ENCODE measurements around the gene KCNJ1.
A peak's percentile ranks its signal among the peaks of the same experiment; 100 is the strongest.

KCNJ1 gene

GRCh38 chr11:128846985-128847384 is 20.1 kb downstream of the KCNJ1 start:
- no peak for DNase-seq

GRCh38 chr11:128845334-128845780 is 21.7 kb downstream of the KCNJ1 start:
- no peak for DNase-seq

DNA sequence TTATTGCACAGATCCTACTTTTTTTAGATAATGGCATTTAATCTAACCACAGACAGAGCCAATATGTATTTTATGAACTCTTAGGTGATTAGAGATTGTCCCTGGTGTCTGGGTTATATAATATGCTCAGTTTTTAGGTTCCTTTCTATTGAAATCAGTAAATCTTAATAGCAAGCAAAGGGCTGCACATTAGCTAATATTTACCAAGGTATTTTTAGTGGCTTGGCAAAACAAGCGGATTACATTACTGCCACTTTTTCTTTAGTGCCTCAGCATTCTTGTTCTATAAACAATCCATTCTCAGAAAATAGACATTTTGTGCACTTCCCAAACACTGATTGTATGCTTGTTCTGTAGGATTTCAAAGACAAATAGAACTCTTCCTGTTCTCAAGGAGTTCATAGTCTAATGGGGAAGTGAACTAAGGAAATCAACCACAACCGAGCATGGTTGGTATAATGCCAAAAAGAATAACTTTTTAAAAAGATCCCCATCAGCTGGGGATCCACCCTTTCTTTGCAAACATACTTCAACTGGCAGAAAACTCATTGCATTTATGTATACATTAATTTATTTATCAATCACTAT is 23.8 kb downstream of the KCNJ1 start:
- DNase-seq = no peak

GRCh38 chr11:128841461-128842072 is 25.5 kb downstream of the KCNJ1 start:
- DNase-seq = no peak

GRCh38 chr11:128840783-128841182 is 26.3 kb downstream of the KCNJ1 start:
- DNase-seq = no peak

- no peak for DNase-seq
Measured at GRCh38 chr11:128840137-128840536, 27.0 kb downstream of the KCNJ1 start.

GRCh38 chr11:128839081-128839480 is 28.0 kb downstream of the KCNJ1 start:
- no peak for DNase-seq

GRCh38 chr11:128837627-128838026 is 29.5 kb downstream of the KCNJ1 start:
- DNase-seq = peak; percentile 18 to 19

DNA sequence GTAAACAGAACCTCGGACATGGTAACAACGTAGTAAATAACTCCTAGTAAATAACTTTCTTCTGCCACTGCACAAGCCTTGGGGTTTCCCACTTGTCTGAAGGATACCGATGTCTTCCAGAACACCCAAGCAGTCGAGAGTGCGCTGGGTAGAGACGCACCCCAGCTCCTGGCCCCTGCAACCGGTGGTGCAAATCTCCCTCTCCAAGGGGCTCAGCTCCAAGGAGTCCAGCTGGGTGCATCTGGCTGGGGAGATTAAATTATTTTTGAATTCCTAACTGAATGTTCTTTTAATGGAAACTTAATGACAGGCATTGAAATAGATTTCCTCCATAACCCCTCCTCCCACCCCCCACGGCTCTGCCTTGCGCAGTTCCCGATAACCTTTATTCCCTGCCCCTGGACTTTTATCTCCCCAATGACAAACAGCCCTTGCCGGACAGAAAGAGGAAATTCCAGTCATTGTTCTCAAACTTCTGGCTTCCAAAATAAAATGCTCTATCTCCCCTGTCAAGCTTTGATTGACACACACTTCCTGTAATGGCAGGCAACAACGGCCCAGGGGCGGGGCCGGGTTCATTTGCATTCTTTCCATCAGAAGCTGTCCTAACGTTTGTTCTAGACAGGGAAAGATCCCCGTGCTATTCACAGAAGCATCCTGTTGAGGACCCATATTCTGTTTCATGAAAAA is 31.2 kb downstream of the KCNJ1 start:
- no peak for DNase-seq

DNA sequence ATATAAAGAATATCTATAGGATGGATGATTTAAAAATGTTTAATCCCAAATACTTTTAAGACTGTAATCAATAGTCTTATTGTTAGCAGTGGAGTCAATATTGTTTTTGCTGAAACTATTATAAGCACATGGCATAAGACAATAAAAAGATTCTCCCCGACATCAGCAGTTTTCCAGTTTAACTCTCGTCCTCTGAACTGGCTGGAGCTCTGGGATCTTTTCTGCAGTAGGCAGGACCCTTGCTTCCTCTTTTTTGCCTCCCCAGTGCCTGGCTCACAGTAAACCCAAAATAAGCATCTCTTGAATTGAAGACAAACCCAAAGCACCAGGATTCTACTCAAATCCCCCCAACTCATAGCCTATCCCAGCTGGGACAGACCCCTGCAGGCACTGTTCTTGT is 32.9 kb downstream of the KCNJ1 start:
- no peak for DNase-seq

DNA sequence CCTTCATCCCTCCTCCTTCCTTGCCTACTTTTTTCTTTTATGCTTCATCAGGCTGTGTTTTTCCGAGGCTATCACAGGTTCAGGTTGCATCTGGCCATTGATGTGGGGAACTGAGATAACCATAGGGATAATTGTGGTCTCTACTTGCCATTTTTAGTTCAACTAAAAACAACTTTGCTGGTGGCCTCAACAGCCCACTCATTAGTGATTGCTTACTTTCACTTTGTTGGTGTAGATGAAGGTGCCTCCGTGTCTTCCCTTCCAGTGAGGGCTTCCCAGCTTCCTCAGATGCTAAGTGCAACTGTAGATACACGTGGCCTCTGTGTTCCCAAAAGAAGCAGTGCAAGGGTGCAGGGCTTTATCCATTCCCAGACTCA is 35.0 kb downstream of the KCNJ1 start:
- no peak for DNase-seq

- peak; percentile 92 to 93 for DNase-seq
Measured at GRCh38 chr11:128831174-128832120, 35.6 kb downstream of the KCNJ1 start.

DNA sequence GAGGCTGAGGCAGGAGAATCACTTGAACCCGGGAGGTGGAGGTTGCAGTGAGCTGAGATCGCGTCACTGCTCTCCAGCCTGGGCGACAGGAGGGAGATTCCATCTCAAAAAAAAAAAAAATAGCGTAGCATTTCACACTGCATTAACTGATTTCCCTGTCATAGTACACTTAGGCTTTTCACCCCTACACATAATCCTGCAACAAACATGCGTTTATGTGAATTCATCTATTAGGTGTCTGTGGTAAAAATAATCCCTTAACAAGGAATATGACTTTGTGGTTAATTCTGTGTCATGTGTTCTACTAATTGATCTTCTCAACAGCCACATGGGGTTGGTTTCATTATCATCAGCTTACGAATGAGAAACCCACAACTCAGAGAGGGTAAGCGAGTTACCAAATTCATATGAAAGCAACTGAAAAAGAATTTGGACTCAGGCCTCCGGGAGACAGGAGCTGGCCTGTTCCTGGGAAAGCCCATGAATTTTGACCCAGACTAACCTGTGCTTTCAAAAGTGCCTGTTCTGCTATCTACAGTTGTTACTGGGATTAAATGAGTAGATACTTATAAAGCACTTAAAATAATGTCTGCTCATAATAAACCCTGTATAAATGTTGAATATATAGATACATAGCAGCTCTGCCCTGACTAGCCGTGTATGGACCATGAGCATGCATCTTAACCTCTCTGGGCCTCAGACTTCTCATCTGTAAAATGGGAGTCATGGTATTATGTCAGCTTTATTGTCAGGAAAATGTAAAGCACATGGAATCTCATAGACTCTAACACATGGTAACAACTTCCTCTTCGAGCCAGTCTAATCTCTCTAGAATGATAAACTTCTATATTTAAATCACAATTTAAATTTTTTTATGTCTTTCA is 36.6 kb downstream of the KCNJ1 start:
- DNase-seq = no peak

GRCh38 chr11:128828350-128828749 is 38.7 kb downstream of the KCNJ1 start:
- DNase-seq = no peak

DNA sequence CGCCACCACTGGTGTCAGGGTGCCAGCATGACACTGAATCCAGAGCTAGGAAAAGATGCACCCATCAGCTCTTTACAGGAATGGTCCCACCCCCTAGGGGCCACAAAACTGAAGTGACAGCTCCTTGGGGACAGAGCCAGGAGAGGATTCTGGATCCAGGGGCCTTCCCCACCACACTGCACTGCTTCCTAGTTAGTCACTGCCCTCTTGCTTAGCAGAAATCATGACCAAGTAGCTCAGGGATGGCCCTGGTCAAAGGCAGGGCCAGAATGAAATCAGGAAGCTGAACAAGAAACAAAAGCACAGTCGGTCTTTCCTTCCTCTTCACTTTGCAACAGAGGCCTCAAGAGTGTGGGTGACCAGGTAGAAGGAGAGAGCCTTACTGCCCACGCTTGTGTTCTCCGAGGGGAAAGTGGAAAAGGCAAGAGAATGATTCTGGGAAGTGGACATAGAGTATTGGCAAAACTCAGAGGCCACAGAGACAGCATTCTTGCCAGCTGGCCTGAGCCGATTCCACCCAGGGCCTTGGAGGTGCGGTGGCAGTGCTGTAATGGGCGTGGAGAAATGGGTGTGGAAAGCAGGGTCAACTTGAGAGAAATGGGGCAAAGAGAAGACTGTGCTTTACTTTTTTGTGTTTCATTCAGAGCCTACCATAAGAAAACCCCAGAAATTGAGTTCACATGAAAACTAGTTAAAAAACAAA is 39.8 kb downstream of the KCNJ1 start:
- DNase-seq = no peak

GRCh38 chr11:128825050-128825784 is 41.9 kb downstream of the KCNJ1 start:
- DNase-seq = no peak

GRCh38 chr11:128824191-128825049 is 42.7 kb downstream of the KCNJ1 start:
- DNase-seq = no peak

- no peak for DNase-seq
Measured at GRCh38 chr11:128823753-128824152, 43.3 kb downstream of the KCNJ1 start.

DNA sequence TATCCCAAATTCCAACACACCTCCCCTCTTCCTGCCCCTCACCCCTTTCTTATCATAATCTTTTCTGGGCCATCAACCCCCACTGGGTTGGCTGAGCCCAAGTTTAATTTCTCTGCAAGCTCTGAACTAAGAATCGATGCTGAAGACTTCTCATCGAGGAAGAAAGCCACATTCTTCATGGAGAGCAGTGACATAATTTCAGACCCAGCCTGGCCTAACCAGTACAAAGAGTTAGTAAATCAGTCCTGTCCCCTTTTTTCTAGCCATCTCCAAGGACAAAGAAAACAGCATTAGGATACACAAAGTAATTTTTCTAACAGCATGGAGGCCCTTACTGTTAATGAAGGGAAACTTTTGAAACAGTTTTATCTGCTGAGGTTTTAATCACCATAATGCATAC is 45.0 kb downstream of the KCNJ1 start:
- DNase-seq = no peak

DNA sequence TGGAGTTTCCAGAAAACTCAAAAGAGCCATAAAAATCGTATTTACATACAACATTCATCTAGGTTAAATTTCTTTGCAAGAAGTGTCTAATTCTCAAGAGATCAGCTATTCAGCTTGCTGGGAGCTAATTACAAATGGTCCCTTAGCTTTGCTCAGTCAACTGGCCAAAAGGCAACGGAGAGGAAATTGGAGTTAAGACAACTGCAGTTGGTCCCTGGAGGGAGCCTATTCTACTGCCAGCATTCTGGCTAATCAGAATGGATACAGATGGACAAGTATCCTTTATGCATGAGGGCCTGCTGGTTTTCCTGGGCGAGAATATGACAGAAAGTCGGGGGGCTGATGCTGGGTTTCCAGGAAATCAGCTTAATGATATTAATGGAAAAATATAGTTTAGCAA is 45.5 kb downstream of the KCNJ1 start:
- DNase-seq = no peak

Measured in activated CD4-positive, alpha-beta T cell treated with anti-CD3 and anti-CD28 coated beads, Interleukin-2, amount 50 U/mL, for 48 hours (primary cell).